GF-D8 (cell line): ENCODE measurements around the gene GLIS2.

Experiments used
- DNase-seq: peaks from one replicate; lab custom pipeline; 2025; lab: John Stamatoyannopoulos, UW

GLIS2 gene

GRCh38 chr16:4383591-4384444 is 68.0 kb downstream of the GLIS2 start:
- DNase-seq, result no peak

GRCh38 chr16:4384509-4384942 is 68.7 kb downstream of the GLIS2 start:
- no peak for DNase-seq

DNA sequence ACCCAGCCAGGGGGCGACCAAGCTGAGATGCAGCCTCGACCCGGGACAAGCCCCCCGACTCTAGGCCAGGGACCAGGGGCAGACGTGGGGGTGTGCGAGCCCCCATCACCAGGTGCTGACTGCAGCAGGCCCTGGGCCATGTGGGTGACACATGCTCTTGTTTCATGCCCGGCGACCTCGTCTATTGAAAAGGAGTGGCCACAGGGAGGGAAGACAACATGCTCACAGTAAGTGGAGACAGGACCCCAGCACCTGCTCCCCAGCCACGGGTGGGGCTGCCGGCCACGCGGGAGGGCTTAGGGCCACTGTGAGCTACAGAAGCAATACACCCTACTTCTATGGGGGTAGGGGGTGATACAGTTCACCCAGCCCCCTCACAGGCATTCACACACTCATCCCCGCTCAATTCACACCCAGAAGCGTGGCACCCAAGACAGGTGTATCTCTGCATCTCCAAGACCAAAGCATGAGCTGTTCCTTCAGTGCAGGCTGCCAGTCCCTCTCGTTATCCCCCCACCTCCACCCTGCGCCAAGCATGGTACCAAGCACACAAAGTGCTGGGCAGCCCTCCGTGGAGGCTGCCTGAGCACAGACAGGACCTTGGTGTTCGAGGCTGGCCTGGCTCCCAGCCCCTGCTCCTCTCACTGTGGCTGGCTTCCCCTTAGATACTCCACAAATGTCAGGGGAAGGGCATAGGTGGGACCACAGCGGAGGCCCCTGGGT is 69.4 kb downstream of the GLIS2 start:
- no peak for DNase-seq

- no peak for DNase-seq
Measured at GRCh38 chr16:4385789-4386450, 70.1 kb downstream of the GLIS2 start.

- no peak for DNase-seq
Measured at GRCh38 chr16:4386451-4386805, 70.6 kb downstream of the GLIS2 start.

GRCh38 chr16:4386951-4387565 is 71.2 kb downstream of the GLIS2 start:
- no peak for DNase-seq

GRCh38 chr16:4387781-4388180 is 71.9 kb downstream of the GLIS2 start:
- no peak for DNase-seq

- no peak for DNase-seq
Measured at GRCh38 chr16:4388271-4389021, 72.6 kb downstream of the GLIS2 start.
